Upper lobe of right lung (tissue), 1 donor: ENCODE data around the gene ACY1. TPM values are rescaled to one million over a fixed set of nuclear protein-coding genes. Genes with fewer than 3 reads are reported as not detected.

ENCODE experiments used
- ATAC-seq: fragments of 200-7000 bp; cut with Tn5 transposase; one replicate; pipeline ENCODE4 v1.9.1; 2020; ENCODE audit warnings: mild to moderate bottlenecking, moderate library complexity
- DNase-seq: peaks from one replicate; pipeline ENCODE4 v3.0.0-alpha.2; 2020
- H3K27ac ChIP-seq: fragments of 200-600 bp; one replicate; pipeline ENCODE4 v1.8.0; 2022
- H3K27me3 ChIP-seq: fragments of 200-600 bp; one replicate; pipeline ENCODE4 v1.8.0; 2022; ENCODE audit warnings: mild to moderate bottlenecking
- H3K36me3 ChIP-seq: fragments of 200-600 bp; one replicate; pipeline ENCODE4 v1.8.0; 2022
- H3K4me1 ChIP-seq: fragments of 200-600 bp; one replicate; pipeline ENCODE4 v1.8.0; 2022
- H3K4me3 ChIP-seq: fragments of 200-600 bp; one replicate; pipeline ENCODE4 v1.8.0; 2022; ENCODE audit warnings: mild to moderate bottlenecking
- H3K9me3 ChIP-seq: fragments of 200-600 bp; one replicate; pipeline ENCODE4 v1.8.0; 2022
- CTCF ChIP-seq: fragments of 200-600 bp; IDR thresholded peaks from one replicate; pipeline ENCODE4 v1.8.0; 2022; ENCODE audit warnings: antibody characterized with exemption
- intact Hi-C: fragments of 100-400 bp; cut with DNase I; formaldehyde crosslinking; loops from one replicate; pipeline ENCODE4 v1.11.0; 2022
- total RNA-seq: library from RNA; stranded (reverse); fragmentation: NEBNext Ultra II Directional; extraction: Animal tissue kit (Norgen Biotek cat#: 25700); gene quantifications from one replicate; pipeline ENCODE4 v1.2.1, GENCODE V29; 2021
- donor health status: DM: no; HTN: yes; CAD: no; lungs with severe emphysema.

Gene ACY1
- total RNA-seq, 1 donor from 2014 or later: 26.5 TPM

DNA sequence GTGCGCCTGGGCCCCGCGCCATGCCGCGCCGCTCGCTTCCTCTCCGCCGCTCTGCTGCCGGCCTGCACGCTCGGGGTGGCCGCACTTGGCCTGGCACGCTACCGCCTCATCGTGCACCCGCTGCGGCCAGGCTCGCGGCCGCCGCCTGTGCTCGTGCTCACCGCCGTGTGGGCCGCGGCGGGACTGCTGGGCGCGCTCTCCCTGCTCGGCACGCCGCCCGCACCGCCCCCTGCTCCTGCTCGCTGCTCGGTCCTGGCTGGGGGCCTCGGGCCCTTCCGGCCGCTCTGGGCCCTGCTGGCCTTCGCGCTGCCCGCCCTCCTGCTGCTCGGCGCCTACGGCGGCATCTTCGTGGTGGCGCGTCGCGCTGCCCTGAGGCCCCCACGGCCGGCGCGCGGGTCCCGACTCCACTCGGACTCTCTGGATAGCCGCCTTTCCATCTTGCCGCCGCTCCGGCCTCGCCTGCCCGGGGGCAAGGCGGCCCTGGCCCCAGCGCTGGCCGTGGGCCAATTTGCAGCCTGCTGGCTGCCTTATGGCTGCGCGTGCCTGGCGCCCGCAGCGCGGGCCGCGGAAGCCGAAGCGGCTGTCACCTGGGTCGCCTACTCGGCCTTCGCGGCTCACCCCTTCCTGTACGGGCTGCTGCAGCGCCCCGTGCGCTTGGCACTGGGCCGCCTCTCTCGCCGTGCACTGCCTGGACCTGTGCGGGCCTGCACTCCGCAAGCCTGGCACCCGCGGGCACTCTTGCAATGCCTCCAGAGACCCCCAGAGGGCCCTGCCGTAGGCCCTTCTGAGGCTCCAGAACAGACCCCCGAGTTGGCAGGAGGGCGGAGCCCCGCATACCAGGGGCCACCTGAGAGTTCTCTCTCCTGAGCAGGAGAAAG is 27.2 kb upstream of the ACY1 start:
- peak overlapping the region; percentile 60 for H3K27ac ChIP-seq
- H3K9me3 ChIP-seq: no peaks in the 10 kb centered on the region
- H3K4me3 ChIP-seq: peak overlapping the region; percentile 43
- ATAC-seq (peak; percentile 71), DNase-seq (no peak)
- intact Hi-C loops: no loop called here
- H3K36me3 ChIP-seq: no peaks in the 10 kb centered on the region
- peaks cover 8% of the 10 kb centered on the region for H3K4me1 ChIP-seq
- TF ChIP-seq CTCF: peak; percentile 50
- no peaks in the 10 kb centered on the region for H3K27me3 ChIP-seq

DNA sequence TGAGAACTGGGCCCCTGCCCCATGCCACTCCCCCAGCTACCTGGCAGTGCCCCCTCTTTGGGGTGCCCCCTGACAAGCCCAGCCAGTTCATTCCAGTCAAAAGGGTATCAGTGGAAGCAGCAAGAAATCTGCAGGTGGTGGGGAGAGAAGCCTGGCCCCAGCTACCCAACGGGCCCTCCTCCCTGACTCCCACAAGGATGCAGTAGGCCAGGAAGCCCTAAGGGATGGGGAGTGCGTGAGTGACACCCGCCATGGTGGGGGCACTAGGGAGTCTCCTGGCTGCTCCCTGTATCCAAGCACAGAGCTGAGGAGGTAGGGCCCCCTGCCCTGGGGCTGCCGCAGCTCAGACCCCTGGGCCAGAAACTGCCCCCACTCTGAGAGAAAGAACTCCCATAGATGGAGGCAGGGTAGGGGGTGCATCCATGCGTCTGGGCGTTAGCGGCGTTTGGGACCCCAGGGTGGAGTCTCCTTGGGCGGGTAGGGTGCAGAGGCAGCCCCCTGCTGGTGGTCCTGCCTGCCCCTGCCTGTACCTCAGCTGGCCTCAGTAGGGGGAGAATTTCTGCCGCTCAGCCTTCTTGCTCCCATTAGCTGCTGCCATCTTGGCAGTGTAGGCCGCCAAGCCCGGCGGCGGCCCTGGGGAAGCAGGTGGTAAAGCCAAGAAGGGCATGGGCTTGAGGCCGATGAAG is 25.7 kb upstream of the ACY1 start:
- no peak overlapping the region for H3K4me3 ChIP-seq
- no peak overlapping the region for H3K27ac ChIP-seq
- no peak for TF ChIP-seq CTCF
- intact Hi-C loops: no loop called here
- ATAC-seq (no peak), DNase-seq (no peak)
- no peaks in the 10 kb centered on the region for H3K9me3 ChIP-seq
- H3K27me3 ChIP-seq: no peaks in the 10 kb centered on the region
- H3K36me3 ChIP-seq: no peaks in the 10 kb centered on the region
- H3K4me1 ChIP-seq: peaks cover 8% of the 10 kb centered on the region

- H3K4me1 ChIP-seq: peaks cover 8% of the 10 kb centered on the region
- no peak overlapping the region for H3K4me3 ChIP-seq
- no peaks in the 10 kb centered on the region for H3K27me3 ChIP-seq
- DNase-seq (no peak), ATAC-seq (no peak)
- no peaks in the 10 kb centered on the region for H3K9me3 ChIP-seq
- H3K36me3 ChIP-seq: no peaks in the 10 kb centered on the region
- intact Hi-C loops: no loop called here
- TF ChIP-seq CTCF: no peak
- no peak overlapping the region for H3K27ac ChIP-seq
These were observed 24.5 kb upstream of the ACY1 start for GRCh38 chr3:51958603-51959521.

- no peaks in the 10 kb centered on the region for H3K9me3 ChIP-seq
- H3K4me3 ChIP-seq: no peak overlapping the region
- DNase-seq (no peak), ATAC-seq (no peak)
- H3K27me3 ChIP-seq: no peaks in the 10 kb centered on the region
- H3K27ac ChIP-seq: no peak overlapping the region
- intact Hi-C loops: no loop called here
- H3K4me1 ChIP-seq: peaks cover 8% of the 10 kb centered on the region
- TF ChIP-seq CTCF: no peak
- H3K36me3 ChIP-seq: no peaks in the 10 kb centered on the region
These were observed 23.7 kb upstream of the ACY1 start for GRCh38 chr3:51959651-51960050.

- Histone ChIP-seq H3K27ac (no peak overlapping the region), H3K4me3 (no peak overlapping the region), H3K36me3 (no peaks in the 10 kb centered on the region), H3K9me3 (no peaks in the 10 kb centered on the region), H3K4me1 (peaks cover 8% of the 10 kb centered on the region), H3K27me3 (no peaks in the 10 kb centered on the region)
- intact Hi-C loops: no loop called here
- ATAC-seq: no peak
- DNase-seq: no peak
- TF ChIP-seq CTCF: no peak
These were observed 22.9 kb upstream of the ACY1 start for GRCh38 chr3:51960386-51960785.
